Heart left ventricle (tissue), 16 donors: ENCODE results near the gene SPEM2. TPM values are rescaled to one million over a fixed set of nuclear protein-coding genes. Genes with fewer than 3 reads are reported as not detected.

Experiments used
- ATAC-seq, 4 donors: fragments of 200-7000 bp; cut with Tn5 transposase; one replicate each; pipeline ENCODE4 v1.9.1; 2020 to 2022; ENCODE audit warnings: moderate library complexity in 4 of 4, mild to moderate bottlenecking in 3 of 4, moderate number of reproducible peaks in 1 of 4
- DNase-seq, 5 donors: peaks; one replicate each; pipeline ENCODE4 v3.0.0-alpha.2; 2020
- H3K27ac ChIP-seq, 12 donors: fragments of 200-600 bp; sonication (generic) in 4 of 12; one replicate each; pipeline versions ENCODE4 v1.5.0 to v1.8.0; 2016 to 2022; ENCODE audit warnings: mild to moderate bottlenecking in 2 of 12
- H3K27me3 ChIP-seq, 9 donors: fragments of 200-600 bp; sonication (generic) in 2 of 9; one replicate each; pipeline versions ENCODE4 v1.5.1 to v1.8.0; 2016 to 2022; ENCODE audit warnings: mild to moderate bottlenecking in 3 of 9
- H3K36me3 ChIP-seq, 9 donors: fragments of 200-600 bp; sonication (generic) in 2 of 9; one replicate each; pipeline versions ENCODE4 v1.5.0 to v1.8.0; 2018 to 2022; ENCODE audit warnings: mild to moderate bottlenecking in 2 of 9
- H3K4me1 ChIP-seq, 12 donors: fragments of 200-600 bp; sonication (generic) in 4 of 12; one replicate each; pipeline versions ENCODE4 v1.5.0 to v1.8.0; 2016 to 2022; ENCODE audit warnings: mild to moderate bottlenecking in 3 of 12
- H3K4me3 ChIP-seq, 12 donors: fragments of 200-600 bp; sonication (generic) in 4 of 12; one replicate each; pipeline versions ENCODE4 v1.5.0 to v1.8.0; 2017 to 2022; ENCODE audit warnings: mild to moderate bottlenecking in 9 of 12, moderate library complexity in 4 of 12
- H3K9me3 ChIP-seq, 12 donors: fragments of 200-600 bp; sonication (generic) in 4 of 12; one replicate each; pipeline versions ENCODE4 v1.5.0 to v1.8.0; 2016 to 2022; ENCODE audit warnings: mild to moderate bottlenecking in 1 of 12
- POLR2A ChIP-seq, 2 donors: fragments of 450-650 bp; IDR thresholded peaks; one replicate each; pipeline ENCODE4 v1.6.1; 2017; ENCODE audit warnings: antibody characterized with exemption in 2 of 2, mild to moderate bottlenecking in 2 of 2, moderate library complexity in 2 of 2
- WGBS, 4 donors: extraction: QIAGEN DNeasy Blood & Tissue Kit in 2 of 4; methylation state at CpG; one replicate each; pipeline versions ENCODE4 v1.1.5 to v1.1.7; 2013 to 2018; 5-methylcytosine and 5-hydroxymethylcytosine counted together
- intact Hi-C, 10 donors: fragments of 100-400 bp; cut with DNase I; formaldehyde crosslinking; loops; one replicate each; pipeline versions ENCODE4 v1.11.1 to v1.14.2; 2022
- polyA plus RNA-seq, 2 donors: library from polyadenylated mRNA; stranded (reverse); fragments of 200-250 nt; gene quantifications; one replicate each; pipeline ENCODE4 v1.2.3, GENCODE V29; 2013
- total RNA-seq, 9 donors: library from RNA; depleted of rRNA in 2 of 9; stranded (reverse); fragments of >200 nt in 2 of 9; fragmentation: NEBNext Ultra II Directional in 3 of 9; extraction: Animal tissue kit (Norgen Biotek cat#: 25700) in 3 of 9; gene quantifications; one replicate each; pipeline versions ENCODE4 v1.1.0 to v1.2.4, GENCODE V29; 2016 to 2023
- TF ChIP-seq, protein P1 (sequence below), 12 donors: fragments of 200-600 bp; sonication (generic) in 4 of 12; IDR thresholded peaks; one replicate each; pipeline versions ENCODE4 v1.5.0 to v1.8.0; 2018 to 2022; ENCODE audit warnings: antibody characterized with exemption in 12 of 12, mild to moderate bottlenecking in 5 of 12
- donor health status: ischemic (EF 13 %, LVEDD 7.1; RV severe dilation, severe dysfunction).
- donor health status: healthy with polysubstance abuse.
- donor health status: DM: no; HTN: yes; CAD: no.
- donor health status: DM: no; HTN: no; CAD: no.
- donor health status: ischemic (EF 25% LVEDD 6.9; RV normal size, moderate dysfunction).
- donor health status: ischemic (EF 25% LVEDD 5.7; RV mildly dilated, moderate dysfunction).
- donor health status: healthy.
- donor health status: DM: yes; HTN: yes; CAD: no.
- donor health status: ischemic (EF 35%, LVEDD 5.7; RV mildly dilated, moderate dysfunction).
- donor health status: nonischemic (EF 11% LVEDD 7.7; RV severe dilation, severe dysfunction).
- donor health status: DM: yes; HTN: yes; CAD: no.
- donor health status: PGD.
- donor health status: ischemic (EF 29% LVEDD 5.4; RV normal size, mild dysfunction).
- donor health status: nonischemic (EF 23%, LVEDD 6.1; RV moderate dilation, normal function).

SPEM2 gene
- total and polyA plus RNA-seq, 11 donors = not detected

DNA sequence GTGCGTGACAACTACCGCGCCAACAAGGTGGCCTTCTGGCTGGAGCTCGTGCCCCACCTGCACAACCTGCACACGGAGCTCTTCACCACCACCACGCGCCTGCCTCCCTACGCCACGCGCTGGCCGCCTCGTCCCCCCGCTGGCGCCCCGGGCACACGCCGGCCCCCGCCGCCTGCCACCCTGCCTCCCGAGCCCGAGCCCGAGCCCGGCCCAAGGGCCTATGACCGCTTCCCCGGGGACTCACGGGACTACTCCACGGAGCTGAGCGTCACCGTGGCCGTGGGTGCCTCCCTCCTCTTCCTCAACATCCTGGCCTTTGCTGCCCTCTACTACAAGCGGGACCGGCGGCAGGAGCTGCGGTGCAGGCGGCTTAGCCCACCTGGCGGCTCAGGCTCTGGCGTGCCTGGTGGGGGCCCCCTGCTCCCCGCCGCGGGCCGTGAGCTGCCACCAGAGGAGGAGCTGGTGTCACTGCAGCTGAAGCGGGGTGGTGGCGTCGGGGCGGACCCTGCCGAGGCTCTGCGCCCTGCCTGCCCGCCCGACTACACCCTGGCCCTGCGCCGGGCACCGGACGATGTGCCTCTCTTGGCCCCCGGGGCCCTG lies 8.3 kb upstream of the SPEM2 start:
- 94 to 96% (median 95%) methylated on average over 30 to 54 of the region's 54 CpGs for WGBS, 4 donors
- Histone ChIP-seq H3K27me3 (no peaks in the 10 kb centered on the region), H3K9me3 (no peaks in the 10 kb centered on the region), H3K4me3 (no peak overlapping the region), H3K36me3 (peaks cover 0 to 19% (median 0%) of the 10 kb centered on the region in 9 donors), H3K4me1 (no peaks in the 10 kb centered on the region), H3K27ac (no peak overlapping the region)
- intact Hi-C loops = no loop called here
- DNase-seq = peak in 1 of 5 donors; percentile 45
- ATAC-seq = no peak
- TF ChIP-seq, protein P1, sequence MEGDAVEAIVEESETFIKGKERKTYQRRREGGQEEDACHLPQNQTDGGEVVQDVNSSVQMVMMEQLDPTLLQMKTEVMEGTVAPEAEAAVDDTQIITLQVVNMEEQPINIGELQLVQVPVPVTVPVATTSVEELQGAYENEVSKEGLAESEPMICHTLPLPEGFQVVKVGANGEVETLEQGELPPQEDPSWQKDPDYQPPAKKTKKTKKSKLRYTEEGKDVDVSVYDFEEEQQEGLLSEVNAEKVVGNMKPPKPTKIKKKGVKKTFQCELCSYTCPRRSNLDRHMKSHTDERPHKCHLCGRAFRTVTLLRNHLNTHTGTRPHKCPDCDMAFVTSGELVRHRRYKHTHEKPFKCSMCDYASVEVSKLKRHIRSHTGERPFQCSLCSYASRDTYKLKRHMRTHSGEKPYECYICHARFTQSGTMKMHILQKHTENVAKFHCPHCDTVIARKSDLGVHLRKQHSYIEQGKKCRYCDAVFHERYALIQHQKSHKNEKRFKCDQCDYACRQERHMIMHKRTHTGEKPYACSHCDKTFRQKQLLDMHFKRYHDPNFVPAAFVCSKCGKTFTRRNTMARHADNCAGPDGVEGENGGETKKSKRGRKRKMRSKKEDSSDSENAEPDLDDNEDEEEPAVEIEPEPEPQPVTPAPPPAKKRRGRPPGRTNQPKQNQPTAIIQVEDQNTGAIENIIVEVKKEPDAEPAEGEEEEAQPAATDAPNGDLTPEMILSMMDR (IDR thresholded peaks at IDR 0.05) = no peak

DNA sequence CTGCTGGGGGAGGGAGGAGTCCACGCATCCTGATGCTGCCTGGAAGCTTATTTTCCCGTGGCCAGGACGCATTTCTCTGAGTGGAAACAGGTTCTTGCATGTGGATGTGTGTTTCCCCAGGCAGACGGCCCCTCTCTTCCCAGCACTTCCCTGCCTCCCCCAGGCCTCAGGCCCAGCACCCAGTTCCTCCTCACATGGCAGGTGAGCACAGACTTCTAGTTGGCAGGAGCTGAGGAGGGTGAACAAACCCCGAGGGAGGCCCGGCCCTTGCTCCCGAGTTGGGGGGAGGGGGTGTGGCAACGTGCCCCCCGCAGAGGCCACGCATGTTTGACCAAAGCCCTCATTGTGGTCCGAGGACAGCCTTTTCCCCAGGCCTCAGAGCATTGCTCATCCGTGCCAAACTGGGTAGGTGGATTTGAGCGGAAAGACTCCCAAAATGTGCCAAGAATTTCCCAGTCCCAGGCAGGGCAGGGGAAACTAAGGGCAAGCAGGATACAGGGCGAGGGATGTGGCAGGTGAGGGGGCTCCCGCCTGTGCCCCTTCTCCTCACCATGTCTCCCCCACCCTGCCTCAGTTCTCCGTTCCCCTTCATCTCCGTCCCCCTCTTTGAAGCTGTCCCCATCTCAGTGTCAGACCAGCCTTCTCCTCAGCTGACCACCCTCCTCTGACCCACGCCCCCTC lies 6.8 kb upstream of the SPEM2 start:
- intact Hi-C loops = no loop called here
- H3K36me3 ChIP-seq = peaks cover 0 to 19% (median 0%) of the 10 kb centered on the region in 9 donors
- WGBS, 4 donors = 72 to 81% (median 74%) methylated on average over 16 to 18 of the region's 18 CpGs
- no peak overlapping the region for H3K4me3 ChIP-seq
- no peaks in the 10 kb centered on the region for H3K27me3 ChIP-seq
- no peak for TF ChIP-seq POLR2A (IDR thresholded peaks at IDR 0.05)
- TF ChIP-seq, protein P1 (IDR thresholded peaks at IDR 0.05) = no peak
- no peaks in the 10 kb centered on the region for H3K4me1 ChIP-seq
- ATAC-seq (no peak), DNase-seq (no peak)
- no peaks in the 10 kb centered on the region for H3K9me3 ChIP-seq
- no peak overlapping the region for H3K27ac ChIP-seq

DNA sequence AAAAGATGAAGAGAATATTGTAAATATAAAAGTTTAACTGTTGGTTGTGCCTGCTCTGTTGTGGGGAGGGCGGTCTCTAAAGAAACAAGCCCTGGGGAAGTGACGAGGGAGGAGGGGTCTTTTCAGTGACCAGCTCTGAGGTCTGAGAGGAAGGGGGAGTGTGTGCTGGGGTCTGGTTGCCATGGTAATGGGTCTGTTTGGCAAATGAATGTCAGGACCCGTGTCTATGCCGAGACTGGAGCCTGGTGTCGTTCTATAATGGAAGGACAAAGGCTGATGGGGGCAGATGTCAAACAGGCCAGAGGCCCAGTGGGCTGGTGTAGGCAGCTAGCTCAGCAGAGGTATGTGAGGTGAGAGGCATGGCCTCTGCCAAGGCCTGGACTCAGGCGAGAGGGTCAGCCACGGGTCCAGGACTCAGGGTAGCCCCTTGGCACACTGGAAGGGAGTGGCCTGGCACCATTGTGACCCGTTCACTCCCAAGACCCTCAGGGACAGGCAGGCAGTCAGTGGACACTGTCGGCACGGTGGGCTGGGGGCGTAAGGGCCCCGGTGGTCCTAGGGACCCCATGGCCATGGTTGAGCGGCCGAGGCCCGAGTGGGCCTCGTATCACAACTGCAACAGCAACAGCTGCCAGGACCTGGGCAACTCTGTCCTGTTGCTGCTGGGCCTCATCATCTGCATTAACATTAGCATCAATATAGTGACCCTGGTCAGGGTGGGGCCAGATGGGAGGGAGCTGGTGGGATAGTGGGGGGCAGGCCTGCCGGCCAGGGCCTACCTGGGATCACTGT lies 5.4 kb upstream of the SPEM2 start, which contains the start of gene SPEM1:
Gene SPEM1, plus strand, starts transcription at position 506 of the 792 bp plus-strand sequence. Its CDS starts 61 bp downstream, at position 567.
- TF ChIP-seq POLR2A (IDR thresholded peaks at IDR 0.05) = no peak
- TF ChIP-seq, protein P1 (IDR thresholded peaks at IDR 0.05) = no peak
- ATAC-seq (no peak), DNase-seq (no peak)
- H3K4me1 ChIP-seq = no peaks in the 10 kb centered on the region
- H3K36me3 ChIP-seq = peaks cover 0 to 17% (median 0%) of the 10 kb centered on the region in 9 donors
- no peak within 1 kb of the TSS for H3K4me3 ChIP-seq
- no peaks in the 10 kb centered on the region for H3K27me3 ChIP-seq
- WGBS, 4 donors = 62 to 82% (median 72%) methylated on average over 8 to 17 of the region's 17 CpGs
- no peak within 1 kb of the TSS for H3K27ac ChIP-seq
- no peaks in the 10 kb centered on the region for H3K9me3 ChIP-seq
- intact Hi-C loops = loop anchor here in 1 of 10 donors (10.0 kb wide), 1 partner anchor 45 kb away; no protein-coding TSS in a partner anchor

DNA sequence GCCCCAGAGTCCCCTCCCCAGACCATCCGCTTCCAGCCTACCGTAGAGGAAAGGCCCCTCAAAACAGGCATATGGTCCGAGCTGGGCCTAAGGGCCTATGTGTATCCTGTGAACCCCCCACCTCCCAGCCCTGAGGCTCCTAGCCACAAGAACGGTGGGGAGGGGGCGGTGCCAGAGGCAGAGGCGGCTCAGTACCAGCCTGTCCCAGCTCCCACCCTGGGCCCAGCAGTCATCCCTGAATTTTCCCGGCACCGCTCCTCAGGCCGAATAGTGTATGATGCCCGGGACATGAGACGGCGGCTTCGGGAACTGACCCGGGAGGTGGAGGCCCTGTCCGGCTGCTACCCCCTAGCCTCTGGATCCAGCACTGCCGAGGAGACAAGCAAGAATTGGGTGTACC lies 4.2 kb upstream of the SPEM2 start:
- peak in 1 of 5 donors; percentile 14 for DNase-seq
- H3K4me1 ChIP-seq = no peaks in the 10 kb centered on the region
- H3K36me3 ChIP-seq = peaks cover 0 to 8% (median 0%) of the 10 kb centered on the region in 9 donors
- TF ChIP-seq, protein P1 (IDR thresholded peaks at IDR 0.05) = no peak
- TF ChIP-seq POLR2A (IDR thresholded peaks at IDR 0.05) = no peak
- no peak overlapping the region for H3K27ac ChIP-seq
- no peak for ATAC-seq
- H3K4me3 ChIP-seq = no peak overlapping the region
- intact Hi-C loops = loop anchor here in 1 of 10 donors (10.0 kb wide), 1 partner anchor 46 kb away; no protein-coding TSS in a partner anchor
- H3K27me3 ChIP-seq = no peaks in the 10 kb centered on the region
- 93 to 95% (median 94%) methylated on average over 16 of the region's 16 CpGs for WGBS, 4 donors
- H3K9me3 ChIP-seq = no peaks in the 10 kb centered on the region
